Suprapubic skin (tissue), 3 donors: ENCODE results near the gene TRAK1.

ENCODE experiments used
- CTCF ChIP-seq, 2 donors: fragments of 200-600 bp in 1 of 2; fragments of 450-650 bp in 1 of 2; sonication (generic) in 1 of 2; IDR thresholded peaks; one replicate each; pipeline ENCODE4 v1.5.1; 2016 to 2019; ENCODE audit warnings: antibody characterized with exemption in 2 of 2, mild to moderate bottlenecking in 1 of 2, moderate library complexity in 1 of 2
- POLR2A ChIP-seq, 2 donors: fragments of 450-650 bp; IDR thresholded peaks; one replicate each; pipeline ENCODE4 v1.6.1; 2017; ENCODE audit warnings: antibody characterized with exemption in 2 of 2, mild to moderate bottlenecking in 2 of 2, moderate library complexity in 2 of 2

GRCh38 chr3:42177801-42178150 is 86.6 kb downstream of the TRAK1 start:
- TF ChIP-seq POLR2A (IDR thresholded peaks at IDR 0.05) (no peak), CTCF (IDR thresholded peaks at IDR 0.05) (no peak)
